ENCODE measurements around the gene CCDC127.
"Not testable (repeated sequence)": the region's sequence is repeated elsewhere in the genome, so short reads cannot be mapped to it uniquely, and the experiment has no call there.

CCDC127 gene

DNA sequence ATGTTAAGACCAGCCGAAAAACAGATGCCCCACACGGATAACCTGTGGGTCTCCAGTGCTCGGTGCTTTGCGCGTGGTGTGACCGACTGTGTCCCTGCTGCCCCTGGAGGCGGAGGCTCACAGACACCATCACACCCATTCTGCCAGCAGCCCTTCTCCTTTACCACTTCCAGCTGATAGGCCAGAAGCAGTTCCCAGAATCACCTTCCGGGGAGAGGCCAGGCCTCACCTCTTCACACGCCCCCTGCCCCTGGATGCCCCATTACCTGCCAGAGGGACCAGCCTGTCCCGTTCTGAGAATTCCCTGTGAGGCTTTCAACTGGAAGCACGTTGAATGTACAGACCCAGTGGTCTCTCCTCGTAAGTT, 48.2 kb downstream of the CCDC127 start:
- DNase-seq = no peak

DNA sequence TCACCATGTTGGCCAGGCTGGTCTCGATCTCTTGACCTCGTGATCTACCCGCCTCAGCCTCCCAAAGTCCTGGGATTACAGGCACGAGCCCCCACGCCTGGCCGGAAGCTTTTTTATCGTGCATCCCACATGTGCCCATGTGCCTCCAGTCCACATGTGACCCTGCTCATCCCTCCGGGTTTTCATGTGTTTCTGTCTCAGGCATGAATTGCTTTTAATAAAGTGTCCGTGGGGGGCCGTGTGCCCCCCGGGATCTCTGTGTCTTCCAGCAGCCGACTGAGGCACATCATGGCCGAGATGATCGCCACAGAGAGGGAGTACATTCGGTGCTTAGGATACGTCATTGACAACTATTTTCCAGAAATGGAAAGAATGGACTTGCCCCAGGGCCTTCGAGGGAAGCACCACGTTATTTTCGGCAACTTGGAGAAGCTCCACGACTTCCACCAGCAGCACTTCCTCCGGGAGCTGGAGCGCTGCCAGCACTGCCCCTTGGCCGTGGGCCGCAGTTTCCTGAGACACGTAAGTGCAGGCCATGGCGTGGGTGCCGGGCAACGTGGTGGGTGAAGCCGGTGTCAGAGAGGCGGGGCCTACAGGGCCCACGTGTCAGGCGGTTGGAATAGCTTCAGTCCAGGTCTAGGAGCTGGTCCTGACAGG, 48.8 kb downstream of the CCDC127 start:
- no peak for DNase-seq

- DNase-seq = no peak
Measured at GRCh38 chr5:167982-168660, 49.8 kb downstream of the CCDC127 start.

DNA sequence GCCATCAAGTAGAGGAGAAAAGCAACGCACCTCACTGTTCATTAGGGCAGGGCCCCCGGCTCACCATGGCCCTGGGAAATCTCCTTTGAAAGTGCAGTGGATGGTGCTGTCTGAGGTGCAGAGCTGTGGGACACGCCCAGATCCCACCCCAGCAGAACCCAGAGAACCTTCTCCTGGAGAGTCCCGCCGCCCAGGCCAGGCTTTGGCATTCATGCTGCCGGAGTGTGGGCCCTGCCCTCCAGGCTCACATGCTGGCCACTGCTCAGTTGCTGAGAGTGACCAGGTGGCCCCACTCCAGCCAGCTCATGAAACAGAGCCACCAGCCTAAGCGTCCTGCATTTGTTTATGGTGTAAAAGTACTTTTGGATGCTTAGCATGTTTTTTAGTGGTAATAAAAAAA, 50.4 kb downstream of the CCDC127 start:
- no peak for DNase-seq

- DNase-seq = no peak
Measured at GRCh38 chr5:166441-167372, 51.2 kb downstream of the CCDC127 start.

GRCh38 chr5:164783-165182, 53.2 kb downstream of the CCDC127 start:
- not testable (repeated sequence) for DNase-seq

DNA sequence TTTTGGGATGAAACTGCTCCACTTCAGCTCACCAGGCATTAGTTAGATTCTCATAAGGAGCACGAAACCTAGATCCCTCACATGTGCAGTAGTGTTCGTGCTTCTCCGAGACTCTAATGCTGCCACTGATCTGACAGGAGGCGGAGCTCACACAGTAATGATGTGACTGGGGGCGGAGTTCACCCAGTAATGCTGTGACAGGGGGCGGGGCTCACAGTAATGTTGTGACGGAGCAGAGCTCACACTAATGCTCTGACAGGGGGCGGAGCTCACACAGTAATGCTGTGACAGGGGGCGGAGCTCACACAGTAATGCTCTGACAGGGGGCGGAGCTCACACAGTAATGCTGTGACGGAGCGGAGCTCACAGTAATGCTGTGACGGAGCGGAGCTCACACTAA, 53.7 kb downstream of the CCDC127 start:
- DNase-seq = peak; percentile 57

DNA sequence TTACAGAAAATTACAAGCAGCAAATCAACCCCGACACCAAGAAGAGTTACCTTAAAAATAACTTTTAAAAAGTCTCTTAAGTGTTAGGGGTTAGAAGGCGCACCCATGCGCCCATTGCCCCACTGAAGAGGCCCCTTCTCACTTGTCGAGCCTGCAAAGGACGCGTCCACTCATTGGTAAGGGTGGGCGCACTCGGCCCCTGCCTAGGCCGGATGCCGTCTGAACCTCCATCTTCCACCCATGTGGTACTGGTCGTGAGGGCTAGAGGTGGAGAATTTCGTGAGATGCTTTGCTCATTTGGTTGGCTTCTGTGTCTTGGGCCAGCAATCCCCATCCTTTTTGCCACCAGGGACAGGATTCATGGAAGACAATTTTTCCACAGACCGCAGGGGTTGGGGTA, 54.1 kb downstream of the CCDC127 start:
- no peak for DNase-seq

DNA sequence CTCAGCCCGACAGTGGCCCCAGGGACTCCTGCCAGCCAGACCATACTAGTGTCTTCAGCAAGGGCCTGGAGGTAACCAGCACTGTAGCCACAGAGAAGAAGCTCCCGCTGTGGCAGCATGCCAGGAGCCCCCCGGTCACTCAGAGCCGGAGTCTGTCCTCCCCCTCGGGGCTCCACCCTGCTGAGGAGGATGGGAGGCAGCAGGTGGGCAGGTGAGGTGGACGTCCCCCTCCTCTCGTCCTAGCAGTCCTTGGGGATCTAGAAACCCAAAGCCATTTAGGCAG, 54.7 kb downstream of the CCDC127 start:
- no peak for DNase-seq

DNA sequence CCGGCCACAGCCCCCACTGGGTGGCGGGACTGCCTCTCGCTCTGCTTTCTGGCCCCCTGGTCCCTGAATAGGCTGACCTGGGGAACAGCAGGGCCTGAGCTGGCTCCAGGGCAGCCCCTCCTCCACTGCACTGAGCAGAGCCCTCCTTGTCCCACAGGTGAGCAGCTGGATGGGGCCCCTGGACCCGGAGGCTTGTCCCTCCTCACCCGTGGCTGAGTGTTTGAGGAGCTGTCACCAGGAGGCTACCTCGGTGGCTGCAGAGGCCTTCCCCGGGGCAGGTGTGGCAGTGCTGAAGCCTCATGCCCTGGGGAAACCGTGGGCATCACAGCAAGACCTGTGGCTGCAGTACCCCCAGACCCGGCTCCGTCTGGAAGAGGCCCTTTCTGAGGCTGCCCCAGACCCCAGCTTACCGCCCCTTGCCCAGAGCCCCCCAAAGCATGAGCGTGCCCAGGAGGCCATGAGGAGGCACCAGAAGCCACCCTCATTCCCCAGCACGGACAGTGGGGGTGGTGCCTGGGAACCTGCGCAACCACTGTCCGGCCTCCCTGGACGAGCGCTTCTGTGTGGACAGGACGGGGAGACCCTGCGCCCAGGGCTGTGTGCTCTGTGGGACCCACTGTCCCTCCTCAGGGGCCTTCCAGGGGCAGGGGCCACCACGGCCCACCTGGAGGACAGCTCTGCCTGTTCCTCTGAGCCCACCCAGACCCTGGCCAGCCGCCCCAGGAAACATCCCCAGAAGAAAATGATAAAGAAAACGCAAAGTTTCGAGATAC, 55.2 kb downstream of the CCDC127 start:
- no peak for DNase-seq

GRCh38 chr5:162190-162564, 55.8 kb downstream of the CCDC127 start:
- no peak for DNase-seq

DNA sequence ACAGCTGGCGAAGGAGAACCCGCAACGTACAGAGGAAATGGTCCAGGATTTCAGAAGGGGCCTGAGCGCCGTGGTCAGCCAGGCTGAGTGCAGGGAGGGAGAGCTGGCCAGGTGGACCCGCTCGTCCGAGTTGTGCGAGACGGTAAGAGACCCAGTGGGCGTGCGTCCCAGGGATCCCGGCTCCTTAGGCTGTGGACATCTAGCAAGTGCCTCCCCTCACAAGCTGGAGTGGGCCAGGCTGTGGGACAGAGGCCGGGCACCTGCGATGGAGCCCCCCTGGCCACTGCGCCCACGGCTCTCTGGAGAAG, 56.2 kb downstream of the CCDC127 start:
- no peak for DNase-seq

- DNase-seq = no peak
Measured at GRCh38 chr5:160921-161802, 56.8 kb downstream of the CCDC127 start.

- DNase-seq = no peak
Measured at GRCh38 chr5:160173-160510, 57.8 kb downstream of the CCDC127 start.

GRCh38 chr5:159448-160172, 58.3 kb downstream of the CCDC127 start:
- DNase-seq = no peak

DNA sequence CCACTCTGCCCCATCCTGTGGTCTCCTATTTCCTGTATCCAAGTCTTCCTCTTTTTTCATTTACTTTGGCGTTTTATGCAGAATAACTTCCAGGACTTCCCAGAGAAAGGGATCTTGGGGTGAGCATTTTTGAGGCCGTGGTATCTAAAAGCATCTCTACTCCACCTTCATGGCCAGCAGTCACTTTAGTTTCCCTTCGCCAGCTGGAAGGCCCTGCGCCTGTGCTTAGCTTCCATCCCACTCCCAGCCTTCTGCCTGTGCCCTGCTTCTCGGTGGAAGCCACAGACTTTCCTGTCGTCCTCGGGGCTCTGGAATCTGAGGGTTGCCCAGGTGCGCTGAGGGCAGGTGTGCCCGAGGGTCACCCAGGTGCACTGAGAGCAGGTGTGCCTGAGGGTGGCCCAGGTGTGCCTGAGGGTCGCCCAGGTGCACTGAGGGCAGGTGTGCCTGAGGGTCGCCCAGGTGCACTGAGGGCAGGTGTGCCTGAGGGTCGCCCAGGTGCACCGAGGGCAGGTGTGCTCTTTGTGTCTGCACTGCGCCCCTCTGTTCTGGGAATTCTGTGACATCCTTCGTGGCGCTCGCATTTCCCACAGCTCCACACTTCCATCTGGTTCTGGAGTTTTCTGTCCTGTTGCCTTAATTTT, 59.0 kb downstream of the CCDC127 start:
- no peak for DNase-seq

DNA sequence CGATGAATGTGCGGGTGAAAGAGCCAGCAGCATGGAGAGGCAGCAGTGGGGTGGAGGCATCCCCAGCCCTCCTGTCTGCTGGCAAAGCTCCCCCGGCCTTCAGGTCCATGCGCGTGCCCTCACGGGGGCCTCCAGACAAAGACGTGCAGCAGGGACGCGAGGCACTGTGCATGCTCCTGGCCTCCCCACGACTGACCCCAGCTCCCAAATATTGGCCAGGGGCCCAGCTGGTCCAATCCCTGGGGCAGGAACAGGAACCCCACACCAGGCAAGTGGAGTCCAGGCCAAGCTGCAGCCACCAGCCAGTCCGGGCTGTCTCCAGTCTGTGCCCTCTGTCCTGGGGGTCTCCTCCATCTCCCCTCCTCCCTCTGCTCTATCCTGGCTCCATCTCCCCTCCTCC, 60.2 kb downstream of the CCDC127 start:
- DNase-seq = no peak

- no peak for DNase-seq
Measured at GRCh38 chr5:157126-157715, 60.7 kb downstream of the CCDC127 start.

DNA sequence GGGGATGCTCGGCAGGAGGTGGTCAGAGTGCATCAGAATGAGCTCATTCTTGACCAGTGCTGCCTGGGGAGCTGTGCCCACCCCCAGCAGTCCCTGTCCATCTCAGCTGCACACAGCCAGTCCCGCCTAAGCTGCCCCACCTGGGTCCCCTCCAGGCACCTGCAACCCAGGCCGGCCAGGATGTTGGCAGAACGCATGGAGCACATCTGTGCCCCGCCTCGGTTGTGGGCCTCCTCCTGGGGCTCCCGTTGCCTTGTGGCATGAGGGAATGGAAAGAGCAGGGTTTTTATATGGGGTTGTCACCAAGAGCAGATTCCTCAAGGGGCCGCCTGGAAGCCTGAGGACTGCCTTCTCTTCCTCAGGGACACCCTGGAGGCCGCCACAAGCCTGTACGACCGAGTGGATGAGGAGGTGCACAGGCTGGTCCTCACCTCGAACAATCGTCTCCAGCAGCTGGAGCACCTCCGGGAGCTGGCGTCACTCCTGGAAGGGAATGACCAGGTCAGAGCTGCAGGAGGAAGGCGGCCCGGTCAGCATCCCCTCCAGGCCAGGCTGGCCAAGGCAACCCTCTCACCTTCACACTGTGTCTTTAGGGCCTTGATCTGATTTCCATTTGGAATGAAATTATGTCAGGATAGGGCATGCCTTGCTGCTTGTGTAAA, 61.4 kb downstream of the CCDC127 start:
- no peak for DNase-seq

DNA sequence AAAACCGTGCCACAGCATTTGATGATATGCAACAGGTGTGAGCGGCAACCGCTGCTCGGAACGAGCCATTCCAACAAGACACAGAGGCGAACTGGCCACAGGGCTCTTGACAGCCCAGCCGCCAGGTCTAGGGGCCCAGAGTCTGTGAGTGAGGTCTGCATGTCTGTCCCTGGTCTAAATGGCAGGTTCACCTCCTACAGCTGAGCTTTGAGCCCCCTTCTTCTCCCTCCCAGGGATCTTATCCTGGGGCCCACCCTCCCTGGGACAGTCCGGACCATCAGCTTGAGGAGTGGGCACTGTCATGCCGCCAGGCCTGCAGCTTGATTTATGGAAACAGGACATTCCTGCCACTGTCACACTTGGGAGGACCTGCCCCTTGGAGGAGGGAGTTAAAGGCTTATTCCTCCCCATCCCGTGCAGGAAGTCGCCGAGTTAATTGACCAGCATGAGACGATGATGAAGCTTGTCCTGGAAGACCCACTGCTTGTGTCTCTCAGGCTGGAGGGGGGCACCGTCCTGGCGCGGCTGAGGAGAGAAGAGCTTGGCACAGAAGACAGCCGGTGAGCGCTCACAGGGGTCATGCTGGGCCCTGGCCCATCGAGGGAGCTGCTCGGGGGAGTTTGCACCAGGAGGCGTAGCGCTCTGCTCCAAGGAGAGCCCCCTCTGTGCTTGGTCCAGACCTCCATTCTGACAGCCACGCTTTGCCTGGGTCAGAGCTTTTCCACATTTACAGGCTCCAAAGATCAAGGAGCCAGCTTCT, 62.1 kb downstream of the CCDC127 start:
- DNase-seq = no peak
